Tibial nerve (tissue), 4 donors: ENCODE data around the gene MMP25.

ENCODE experiments used
- CTCF ChIP-seq, 5 experiments: fragments of 200-600 bp in 3 of 5; fragments of 450-650 bp in 2 of 5; sonication (generic) in 3 of 5; IDR thresholded peaks; one replicate each; pipeline ENCODE4 v1.5.1; 2016 to 2019; ENCODE audit warnings: antibody characterized with exemption in 5 of 5, mild to moderate bottlenecking in 3 of 5, moderate library complexity in 2 of 5
- EP300 ChIP-seq, 2 donors: sonication (generic); formaldehyde crosslinking; IDR thresholded peaks; one replicate each; pipeline ENCODE4 v1.6.1; 2017; ENCODE audit warnings: antibody characterized with exemption in 2 of 2, mild to moderate bottlenecking in 1 of 2
- POLR2A ChIP-seq, 2 donors: fragments of 450-650 bp; IDR thresholded peaks; one replicate each; pipeline ENCODE4 v1.6.1; 2017; ENCODE audit warnings: antibody characterized with exemption in 2 of 2, mild to moderate bottlenecking in 2 of 2, moderate library complexity in 2 of 2

GRCh38 chr16:3076577-3076976, 30.2 kb downstream of the MMP25 start:
- no peak for TF ChIP-seq POLR2A (IDR thresholded peaks at IDR 0.05)
- TF ChIP-seq EP300 (IDR thresholded peaks at IDR 0.05) = no peak
- TF ChIP-seq CTCF (IDR thresholded peaks at IDR 0.05) = no peak
